Body of pancreas (tissue), 4 donors: Measurements from ENCODE around the gene KRTAP12-3. TPM values are rescaled to one million over a fixed set of nuclear protein-coding genes. Genes with fewer than 3 reads are reported as not detected.

Experiments used
- ATAC-seq: fragments of 150-250 bp; one replicate; pipeline ENCODE4 v1.9.1; 2016
- DNase-seq, 4 donors: peaks; one replicate each; pipeline ENCODE4 v3.0.0-alpha.2; 2019
- H3K27ac ChIP-seq, 4 donors: fragments of 200-600 bp; sonication (generic); 1 replicate in 3 of 4; 2 replicates in 1 of 4; pipeline versions ENCODE4 v1.5.1 to v1.6.1; 2016 to 2019; ENCODE audit warnings: mild to moderate bottlenecking in 1 of 4, mixed read lengths in 1 of 4, moderate library complexity in 1 of 4
- H3K27me3 ChIP-seq, 2 donors: fragments of 200-600 bp; sonication (generic); one replicate each; pipeline ENCODE4 v1.6.0; 2016; ENCODE audit warnings: mild to moderate bottlenecking in 1 of 2
- H3K36me3 ChIP-seq, 2 donors: fragments of 200-600 bp; sonication (generic); replicated peaks in 1 of 2; 2 replicates each; pipeline ENCODE4 v1.5.1; 2016; ENCODE audit warnings: low read depth in 2 of 2; ENCODE audit not compliant: insufficient read depth in 1 of 2
- H3K4me1 ChIP-seq: fragments of 200-600 bp; sonication (generic); one replicate; pipeline ENCODE4 v1.6.0; 2016
- H3K4me3 ChIP-seq, 2 donors: fragments of 200-600 bp; sonication (generic); 1 replicate in 1 of 2; 2 replicates in 1 of 2; pipeline ENCODE4 v1.5.1; 2016 to 2019
- H3K9me3 ChIP-seq, 3 donors: fragments of 200-600 bp; sonication (generic); 1 replicate in 2 of 3; 2 replicates in 1 of 3; pipeline ENCODE4 v1.5.1; 2016
- POLR2A ChIP-seq, 3 donors: fragments of 450-650 bp; IDR thresholded peaks; one replicate each; pipeline ENCODE4 v1.6.1; 2016; ENCODE audit warnings: antibody characterized with exemption in 3 of 3, mild to moderate bottlenecking in 2 of 3
- WGBS, 2 donors: methylation state at CpG; one replicate each; pipeline ENCODE4 v1.1.5; 2017; 5-methylcytosine and 5-hydroxymethylcytosine counted together
- intact Hi-C: fragments of 100-400 bp; cut with DNase I; formaldehyde crosslinking; loops from one replicate; pipeline ENCODE4 v1.15.1; 2023
- total RNA-seq, 2 donors: library from RNA; depleted of rRNA; stranded (reverse); fragments of >200 nt; gene quantifications; one replicate each; pipeline ENCODE4 v1.1.0, GENCODE V29; 2016
- TF ChIP-seq, protein P1 (sequence below), 7 experiments: fragments of 450-650 bp in 4 of 7; fragments of 200-600 bp in 3 of 7; sonication (generic) in 3 of 7; IDR thresholded peaks; one replicate each; pipeline ENCODE4 v1.5.1; 2016 to 2019; ENCODE audit warnings: antibody characterized with exemption in 7 of 7

The KRTAP12-3 gene
- total RNA-seq, 2 donors from 2014 or later: not detected

GRCh38 chr21:44697811-44698734 is 40.3 kb downstream of the KRTAP12-3 start:
- ATAC-seq (no peak), DNase-seq (no peak)
- Histone ChIP-seq H3K36me3 (no peaks in the 10 kb centered on the region), H3K9me3 (no peaks in the 10 kb centered on the region), H3K4me1 (no peaks in the 10 kb centered on the region), H3K27me3 (peaks cover 0 to 5% of the 10 kb centered on the region in 2 donors), H3K4me3 (no peak overlapping the region), H3K27ac (no peak overlapping the region)
- intact Hi-C loops: no loop called here
- TF ChIP-seq, protein P1, sequence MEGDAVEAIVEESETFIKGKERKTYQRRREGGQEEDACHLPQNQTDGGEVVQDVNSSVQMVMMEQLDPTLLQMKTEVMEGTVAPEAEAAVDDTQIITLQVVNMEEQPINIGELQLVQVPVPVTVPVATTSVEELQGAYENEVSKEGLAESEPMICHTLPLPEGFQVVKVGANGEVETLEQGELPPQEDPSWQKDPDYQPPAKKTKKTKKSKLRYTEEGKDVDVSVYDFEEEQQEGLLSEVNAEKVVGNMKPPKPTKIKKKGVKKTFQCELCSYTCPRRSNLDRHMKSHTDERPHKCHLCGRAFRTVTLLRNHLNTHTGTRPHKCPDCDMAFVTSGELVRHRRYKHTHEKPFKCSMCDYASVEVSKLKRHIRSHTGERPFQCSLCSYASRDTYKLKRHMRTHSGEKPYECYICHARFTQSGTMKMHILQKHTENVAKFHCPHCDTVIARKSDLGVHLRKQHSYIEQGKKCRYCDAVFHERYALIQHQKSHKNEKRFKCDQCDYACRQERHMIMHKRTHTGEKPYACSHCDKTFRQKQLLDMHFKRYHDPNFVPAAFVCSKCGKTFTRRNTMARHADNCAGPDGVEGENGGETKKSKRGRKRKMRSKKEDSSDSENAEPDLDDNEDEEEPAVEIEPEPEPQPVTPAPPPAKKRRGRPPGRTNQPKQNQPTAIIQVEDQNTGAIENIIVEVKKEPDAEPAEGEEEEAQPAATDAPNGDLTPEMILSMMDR (IDR thresholded peaks at IDR 0.05): no peak
- no peak for TF ChIP-seq POLR2A (IDR thresholded peaks at IDR 0.05)
- 28 to 29% methylated on average over 32 to 35 of the region's 35 CpGs for WGBS, 2 donors

GRCh38 chr21:44699502-44700001 is 41.8 kb downstream of the KRTAP12-3 start:
- Histone ChIP-seq H3K4me3 (no peak overlapping the region), H3K27me3 (peaks cover 0 to 5% of the 10 kb centered on the region in 2 donors), H3K9me3 (no peaks in the 10 kb centered on the region), H3K27ac (no peak overlapping the region), H3K36me3 (no peaks in the 10 kb centered on the region), H3K4me1 (no peaks in the 10 kb centered on the region)
- no peak for TF ChIP-seq POLR2A (IDR thresholded peaks at IDR 0.05)
- TF ChIP-seq, protein P1 (IDR thresholded peaks at IDR 0.05): no peak
- ATAC-seq (no peak), DNase-seq (no peak)
- intact Hi-C loops: no loop called here
- 40 to 58% methylated on average over 17 of the region's 17 CpGs for WGBS, 2 donors

DNA sequence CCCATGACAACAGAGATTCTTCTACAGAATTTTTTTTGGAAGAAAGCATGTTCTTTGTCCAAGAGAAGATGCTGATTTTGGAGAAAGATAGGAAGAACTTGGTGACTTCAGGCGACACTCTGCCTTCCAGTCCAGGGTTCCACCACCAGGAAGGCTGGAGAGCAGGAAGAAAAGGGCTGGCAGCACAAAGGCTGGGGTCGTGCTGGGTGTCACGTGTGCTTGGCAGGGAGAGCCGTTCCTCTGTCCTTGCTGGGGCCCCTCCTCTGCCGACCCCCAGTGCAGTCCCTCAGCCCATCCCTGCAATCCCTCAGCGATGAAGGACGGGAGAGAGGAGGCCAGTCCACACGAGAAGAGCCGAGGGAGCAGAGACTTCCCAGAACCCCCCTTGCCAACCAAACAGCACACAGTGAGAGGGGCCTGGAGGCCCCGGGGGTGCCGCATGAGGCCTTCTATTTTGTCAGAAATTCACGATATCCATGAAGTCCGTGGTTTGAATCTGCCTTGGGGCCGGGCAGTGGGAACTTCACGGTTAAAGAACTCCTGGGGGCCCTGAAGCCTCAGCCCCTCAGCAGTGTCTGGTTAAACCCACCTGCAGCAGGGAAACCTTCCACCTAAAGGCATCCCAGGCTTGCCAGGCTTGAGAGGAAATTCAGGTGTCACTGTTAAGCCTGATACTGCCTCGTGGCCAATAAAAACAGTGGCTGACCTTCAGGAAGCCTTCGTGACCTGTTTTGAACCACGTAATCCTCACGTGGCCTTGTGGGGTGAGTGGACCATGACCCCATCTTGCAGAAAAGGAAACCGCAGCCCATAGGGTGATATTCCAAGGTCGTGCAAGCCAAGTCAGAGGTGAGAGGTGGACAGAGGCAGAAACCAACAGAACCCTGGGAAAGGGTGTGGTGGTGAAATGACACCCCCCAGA is 42.6 kb downstream of the KRTAP12-3 start:
- WGBS, 2 donors: 45 to 46% methylated on average over 16 to 21 of the region's 21 CpGs
- Histone ChIP-seq H3K9me3 (no peaks in the 10 kb centered on the region), H3K27me3 (peaks cover 0 to 5% of the 10 kb centered on the region in 2 donors), H3K27ac (no peak overlapping the region), H3K4me3 (no peak overlapping the region), H3K36me3 (no peaks in the 10 kb centered on the region), H3K4me1 (no peaks in the 10 kb centered on the region)
- DNase-seq (no peak), ATAC-seq (no peak)
- intact Hi-C loops: no loop called here
- TF ChIP-seq, protein P1 (IDR thresholded peaks at IDR 0.05): no peak
- no peak for TF ChIP-seq POLR2A (IDR thresholded peaks at IDR 0.05)

- H3K27me3 ChIP-seq: peaks cover 0 to 5% of the 10 kb centered on the region in 2 donors
- no peaks in the 10 kb centered on the region for H3K9me3 ChIP-seq
- intact Hi-C loops: no loop called here
- no peak overlapping the region for H3K27ac ChIP-seq
- DNase-seq: no peak
- WGBS, 2 donors: 65 to 71% methylated on average over 14 of the region's 14 CpGs
- no peak for ATAC-seq
- no peaks in the 10 kb centered on the region for H3K36me3 ChIP-seq
- TF ChIP-seq POLR2A (IDR thresholded peaks at IDR 0.05): no peak
- TF ChIP-seq, protein P1 (IDR thresholded peaks at IDR 0.05): no peak
- no peak overlapping the region for H3K4me3 ChIP-seq
- no peaks in the 10 kb centered on the region for H3K4me1 ChIP-seq
Observed at GRCh38 chr21:44701023-44701400, 43.3 kb downstream of the KRTAP12-3 start.
